Smooth muscle cell of the brain vasculature (primary cell): ENCODE measurements around the gene SELENOW.
"Not testable (repeated sequence)": the region's sequence is repeated elsewhere in the genome, so short reads cannot be mapped to it uniquely, and the experiment has no call there.

ENCODE experiments used
- DNase-seq: peaks from one replicate; pipeline ENCODE4 v3.0.0-alpha.2; 2012; ENCODE audit warnings: low read depth, low spot score

SELENOW gene

GRCh38 chr19:47756953-47757608 lies 21.4 kb upstream of the SELENOW start:
- no peak for DNase-seq

GRCh38 chr19:47757617-47758442 lies 20.7 kb upstream of the SELENOW start:
- no peak for DNase-seq

GRCh38 chr19:47758443-47758804 lies 20.1 kb upstream of the SELENOW start:
- no peak for DNase-seq

- no peak for DNase-seq
These were observed 17.9 kb upstream of the SELENOW start for GRCh38 chr19:47760632-47760999.

- DNase-seq = no peak
These were observed 16.9 kb upstream of the SELENOW start for GRCh38 chr19:47761566-47761965.

GRCh38 chr19:47762151-47762550 lies 16.4 kb upstream of the SELENOW start:
- DNase-seq = no peak

GRCh38 chr19:47762615-47763308 lies 15.7 kb upstream of the SELENOW start:
- DNase-seq = no peak

- not testable (repeated sequence) for DNase-seq
These were observed 13.8 kb upstream of the SELENOW start for GRCh38 chr19:47764705-47765104.

- no peak for DNase-seq
These were observed 12.8 kb upstream of the SELENOW start for GRCh38 chr19:47765523-47766358.

GRCh38 chr19:47766359-47766620 lies 12.2 kb upstream of the SELENOW start:
- no peak for DNase-seq

GRCh38 chr19:47766670-47767069 lies 11.8 kb upstream of the SELENOW start:
- no peak for DNase-seq

GRCh38 chr19:47767349-47767748 lies 11.2 kb upstream of the SELENOW start:
- no peak for DNase-seq

GRCh38 chr19:47768604-47769003 lies 9.9 kb upstream of the SELENOW start:
- no peak for DNase-seq

GRCh38 chr19:47769534-47769933 lies 9.0 kb upstream of the SELENOW start:
- DNase-seq = no peak

- not testable (repeated sequence) for DNase-seq
These were observed 7.2 kb upstream of the SELENOW start for GRCh38 chr19:47771291-47771690.

GRCh38 chr19:47776568-47776967 lies 1.9 kb upstream of the SELENOW start:
- DNase-seq = no peak

GRCh38 chr19:47777245-47778048 lies 1.1 kb upstream of the SELENOW start:
- not testable (repeated sequence) for DNase-seq

- no peak for DNase-seq
These were observed 450 bp downstream of the SELENOW start for GRCh38 chr19:47778954-47779351.

- no peak for DNase-seq
These were observed 1.2 kb downstream of the SELENOW start for GRCh38 chr19:47779524-47780214.

- no peak for DNase-seq
These were observed 1.7 kb downstream of the SELENOW start for GRCh38 chr19:47780215-47780551.
